Smooth muscle cell (in vitro differentiated cells): ENCODE results near the gene ZNF782. TPM values are rescaled to one million over a fixed set of nuclear protein-coding genes. Genes with fewer than 3 reads are reported as not detected.

Source experiments
- DNase-seq: peaks from one replicate; lab custom pipeline; 2025; ENCODE audit not compliant: unreplicated experiment; lab: John Stamatoyannopoulos, UW
- H2AFZ ChIP-seq: fragments of 200-600 bp; sonication (generic); 2 replicates; pipeline ENCODE4 v1.6.0; 2016; ENCODE audit warnings: antibody characterized with exemption, low read depth, mild to moderate bottlenecking
- H3F3A ChIP-seq: fragments of 200-600 bp; sonication (generic); 2 replicates; pipeline ENCODE4 v1.6.0; 2017; ENCODE audit warnings: antibody characterized with exemption, low read depth
- H3K27ac ChIP-seq: fragments of 200-600 bp; sonication (generic); 2 replicates; pipeline ENCODE4 v1.5.1; 2016; ENCODE audit warnings: low read depth, mild to moderate bottlenecking
- H3K27me3 ChIP-seq: fragments of 200-600 bp; sonication (generic); 2 replicates; pipeline ENCODE4 v1.6.1; 2016; ENCODE audit warnings: low read depth, mild to moderate bottlenecking
- H3K36me3 ChIP-seq: fragments of 200-600 bp; sonication (generic); 2 replicates; pipeline ENCODE4 v1.5.1; 2016; ENCODE audit warnings: low read depth
- H3K4me1 ChIP-seq: fragments of 200-600 bp; sonication (generic); 2 replicates; pipeline ENCODE4 v1.5.1; 2016; ENCODE audit warnings: low read depth
- H3K4me2 ChIP-seq: fragments of 200-600 bp; sonication (generic); 2 replicates; pipeline ENCODE4 v1.6.0; 2016; ENCODE audit warnings: mild to moderate bottlenecking
- H3K4me3 ChIP-seq: fragments of 200-600 bp; sonication (generic); 2 replicates; pipeline ENCODE4 v1.5.1; 2016; ENCODE audit warnings: mild to moderate bottlenecking
- H3K79me2 ChIP-seq: fragments of 200-600 bp; sonication (generic); 2 replicates; pipeline ENCODE4 v1.6.0; 2016; ENCODE audit warnings: low read depth, mild to moderate bottlenecking
- H3K9ac ChIP-seq: fragments of 200-600 bp; sonication (generic); 2 replicates; pipeline ENCODE4 v1.6.0; 2016; ENCODE audit warnings: low read depth
- H3K9me3 ChIP-seq: fragments of 200-600 bp; sonication (generic); replicated peaks from 2 replicates; pipeline ENCODE4 v1.5.1; 2016; ENCODE audit warnings: low read depth
- H4K20me1 ChIP-seq: fragments of 200-600 bp; sonication (generic); 2 replicates; pipeline ENCODE4 v1.6.0; 2016; ENCODE audit warnings: low read depth
- CTCF ChIP-seq: fragments of 200-600 bp; sonication (generic); IDR thresholded peaks from 2 replicates; pipeline ENCODE4 v1.5.1; 2017; ENCODE audit warnings: borderline replicate concordance, mild to moderate bottlenecking, antibody characterized with exemption; ENCODE audit not compliant: insufficient read depth, poor library complexity, severe bottlenecking
- WGBS: methylation state at CpG from one replicate; pipeline ENCODE4 v1.1.7; 2016; ENCODE audit warnings: low lambda C conversion rate; 5-methylcytosine and 5-hydroxymethylcytosine counted together
- polyA plus RNA-seq: library from polyadenylated mRNA; unstranded; fragments of >200 nt; fragmentation: Nextera tagmentation; extraction: Ambion mirVana; gene quantifications from 2 replicates; pipeline ENCODE4 v1.2.1, GENCODE V29; 2016
- total RNA-seq: library from RNA; depleted of rRNA; stranded (reverse); fragments of >200 nt; gene quantifications from 2 replicates; pipeline ENCODE4 v1.2.3, GENCODE V29; 2014

The ZNF782 gene
- total and polyA plus RNA-seq, 2 experiments from 2014 or later, result 0.98 to 4.3 TPM

GRCh38 chr9:96859461-96860198 lies 5.3 kb upstream of the ZNF782 start:
- H3K4me2 ChIP-seq, result peak overlapping the region; percentile 34
- DNase-seq, result no peak

DNA sequence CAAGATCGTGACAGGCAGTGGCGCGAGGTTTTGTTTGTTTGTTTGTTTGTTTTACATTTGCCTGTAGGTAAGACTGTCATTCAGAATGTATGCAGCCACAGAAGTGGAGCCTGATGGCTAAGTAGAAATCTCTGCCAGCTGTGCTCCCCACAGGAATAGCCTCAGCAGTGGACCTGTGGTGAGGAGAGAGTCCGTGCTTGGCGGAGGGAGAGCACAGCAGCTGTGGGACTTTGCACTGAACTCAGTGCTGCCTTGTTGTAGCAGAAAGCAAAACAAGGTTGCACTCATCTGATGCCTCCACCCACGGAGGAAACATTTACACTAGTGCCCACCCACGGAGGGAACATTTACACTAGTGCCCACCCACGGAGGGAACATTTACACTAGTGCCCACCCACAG lies 4.4 kb upstream of the ZNF782 start:
- Histone ChIP-seq H3K9ac (peak overlapping the region; percentile 52), H4K20me1 (no peaks in the 10 kb centered on the region), H3F3A (no peaks in the 10 kb centered on the region), H3K4me3 (no peak overlapping the region), H3K27ac (peak overlapping the region; percentile 90), H3K36me3 (no peaks in the 10 kb centered on the region), H3K4me1 (peaks cover 8% of the 10 kb centered on the region), H3K4me2 (peak overlapping the region; percentile 33), H3K27me3 (no peaks in the 10 kb centered on the region), H2AFZ (no peak overlapping the region), H3K9me3 (no peaks in the 10 kb centered on the region), H3K79me2 (no peaks in the 10 kb centered on the region)
- WGBS, result 79% methylated on average over 8 of the region's 8 CpGs
- no peak for DNase-seq
- no peak for TF ChIP-seq CTCF

More at GRCh38 chr9:96859461-96860198, 5.3 kb upstream of the ZNF782 start:
- Histone ChIP-seq H3K9me3 (no peaks in the 10 kb centered on the region), H3K36me3 (no peaks in the 10 kb centered on the region), H3K4me1 (peaks cover 7% of the 10 kb centered on the region), H3F3A (no peaks in the 10 kb centered on the region), H3K27me3 (no peaks in the 10 kb centered on the region), H4K20me1 (no peaks in the 10 kb centered on the region), H3K79me2 (no peaks in the 10 kb centered on the region), H3K9ac (peak overlapping the region; percentile 81), H2AFZ (no peak overlapping the region), H3K27ac (peak overlapping the region; percentile 90), H3K4me3 (no peak overlapping the region)
- WGBS, result 31% methylated on average over 8 of the region's 8 CpGs
- no peak for TF ChIP-seq CTCF

DNA sequence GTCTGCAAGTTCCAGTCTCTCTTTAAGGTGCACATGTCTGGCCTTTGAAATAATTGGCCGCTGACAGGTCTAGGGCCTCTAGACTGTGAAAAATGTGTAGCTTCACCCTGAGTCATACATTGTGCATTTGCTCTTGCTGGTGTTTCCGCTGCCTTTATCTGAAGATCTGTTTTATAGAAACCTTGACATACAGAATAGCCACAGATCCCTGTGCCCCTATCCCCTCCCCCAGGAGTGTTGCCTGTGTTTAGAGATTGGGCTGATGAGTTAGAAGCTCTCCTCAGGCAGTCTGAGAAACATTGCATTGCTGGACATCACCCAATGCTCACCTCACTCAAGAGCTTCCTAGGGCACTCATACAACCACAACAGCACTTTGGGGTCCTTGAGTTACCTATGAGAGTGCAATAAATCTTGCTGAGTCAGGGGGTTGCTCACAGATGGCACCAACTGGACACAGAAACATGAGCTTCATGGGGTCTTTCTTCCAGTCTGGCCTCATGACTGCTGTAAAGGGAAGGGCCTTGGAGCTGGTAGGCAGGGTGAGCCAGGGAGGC lies 3.8 kb upstream of the ZNF782 start:
- no peak overlapping the region for H2AFZ ChIP-seq
- DNase-seq, result no peak
- H3K4me2 ChIP-seq, result no peak overlapping the region
- H3F3A ChIP-seq, result no peaks in the 10 kb centered on the region
- no peak overlapping the region for H3K9ac ChIP-seq
- H3K4me1 ChIP-seq, result peaks cover 13% of the 10 kb centered on the region
- no peaks in the 10 kb centered on the region for H3K79me2 ChIP-seq
- H4K20me1 ChIP-seq, result peaks cover 6% of the 10 kb centered on the region
- peak overlapping the region; percentile 90 for H3K27ac ChIP-seq
- H3K9me3 ChIP-seq, result no peaks in the 10 kb centered on the region
- 25% methylated on average over 2 of the region's 2 CpGs for WGBS
- H3K36me3 ChIP-seq, result no peaks in the 10 kb centered on the region
- no peak for TF ChIP-seq CTCF
- H3K4me3 ChIP-seq, result no peak overlapping the region
- no peaks in the 10 kb centered on the region for H3K27me3 ChIP-seq
